GM18861 (cell line): ENCODE results near the gene SPTAN1.
"Not testable (repeated sequence)": the region's sequence is repeated elsewhere in the genome, so short reads cannot be mapped to it uniquely, and the experiment has no call there.

Experiments
- ATAC-seq: cut with Tn5 transposase; IDR thresholded peaks from one replicate; pipeline ENCODE4 v1.9.1; 2021; ENCODE audit not compliant: unreplicated experiment

The SPTAN1 gene

DNA sequence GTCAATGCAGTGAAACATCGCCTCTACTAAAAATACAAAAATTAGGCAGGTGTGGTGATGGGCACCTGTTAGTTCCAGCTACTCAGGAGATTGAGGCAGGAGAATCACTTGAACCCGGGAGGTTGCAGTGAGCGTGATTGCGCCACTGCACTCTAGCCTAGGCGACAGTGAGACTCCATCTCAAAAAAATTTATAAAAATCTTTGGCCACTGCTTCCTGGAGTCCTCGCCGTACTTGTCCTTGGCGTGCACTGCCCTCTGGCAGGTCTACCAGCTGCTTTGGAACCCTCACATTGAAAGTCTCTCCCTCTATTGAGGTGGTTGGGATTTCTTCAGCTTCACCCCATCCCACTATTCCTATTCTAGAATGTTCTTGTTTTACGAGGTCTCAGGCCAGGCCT lies 79.2 kb downstream of the SPTAN1 start:
- no peak for ATAC-seq

DNA sequence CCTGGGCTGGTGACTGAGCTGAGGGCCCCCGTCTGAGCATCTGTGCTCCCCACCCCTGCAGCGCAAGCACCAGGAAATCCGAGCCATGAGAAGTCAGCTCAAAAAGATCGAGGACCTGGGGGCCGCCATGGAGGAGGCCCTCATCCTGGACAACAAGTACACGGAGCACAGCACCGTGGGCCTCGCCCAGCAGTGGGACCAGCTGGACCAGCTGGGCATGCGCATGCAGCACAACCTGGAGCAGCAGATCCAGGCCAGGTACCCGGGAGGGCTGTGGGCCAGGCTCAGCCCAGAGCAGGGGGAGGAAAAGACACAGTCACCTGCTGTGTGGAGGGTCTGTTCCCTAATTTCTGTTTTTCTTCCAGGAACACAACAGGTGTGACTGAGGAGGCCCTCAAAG lies 79.7 kb downstream of the SPTAN1 start:
- no peak for ATAC-seq

- ATAC-seq: no peak
These were observed 80.1 kb downstream of the SPTAN1 start for GRCh38 chr9:128632486-128632885.

GRCh38 chr9:128633057-128633456 lies 80.7 kb downstream of the SPTAN1 start:
- ATAC-seq: no peak

- no peak for ATAC-seq
These were observed 81.2 kb downstream of the SPTAN1 start for GRCh38 chr9:128633601-128634000.

GRCh38 chr9:128634111-128634510 lies 81.7 kb downstream of the SPTAN1 start:
- ATAC-seq: no peak

- no peak for ATAC-seq
These were observed 82.4 kb downstream of the SPTAN1 start for GRCh38 chr9:128634651-128635262.

DNA sequence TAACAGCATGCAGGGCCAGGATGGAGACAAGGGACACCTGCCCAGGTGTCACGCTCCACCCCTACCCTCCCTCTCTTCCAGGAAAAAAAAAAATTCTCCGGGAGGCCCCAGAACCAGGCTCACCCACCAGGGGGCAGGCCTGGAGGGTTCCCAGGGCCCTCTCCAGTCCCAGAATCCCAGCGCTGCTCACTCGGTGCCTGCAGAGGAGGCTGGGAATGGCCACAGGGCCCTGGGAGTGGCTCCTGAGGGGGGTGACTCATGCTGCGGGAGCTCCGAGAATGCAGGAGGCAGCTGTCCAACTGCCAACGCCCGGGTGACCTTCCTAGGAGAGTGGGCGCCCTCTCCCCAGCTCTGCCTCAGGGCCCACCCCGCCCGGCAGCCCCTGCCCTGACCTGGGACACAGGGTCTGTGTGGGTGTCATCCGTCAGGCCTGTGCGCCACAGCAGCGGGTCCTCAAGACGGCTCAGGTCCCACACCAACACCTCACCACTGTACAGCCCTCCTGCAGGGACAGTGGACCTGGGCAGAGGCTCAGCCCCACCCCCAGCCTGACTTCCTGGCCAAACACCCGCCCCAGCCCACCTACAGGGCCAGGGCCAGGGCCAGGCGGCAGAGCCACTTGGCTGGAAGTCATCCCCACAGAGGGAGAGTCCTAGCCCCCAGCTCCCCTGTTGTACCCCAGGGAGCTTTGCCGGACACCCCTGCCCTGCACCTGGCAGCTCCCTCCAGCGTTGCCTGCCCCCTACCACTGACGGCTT lies 83.1 kb downstream of the SPTAN1 start:
- no peak for ATAC-seq

DNA sequence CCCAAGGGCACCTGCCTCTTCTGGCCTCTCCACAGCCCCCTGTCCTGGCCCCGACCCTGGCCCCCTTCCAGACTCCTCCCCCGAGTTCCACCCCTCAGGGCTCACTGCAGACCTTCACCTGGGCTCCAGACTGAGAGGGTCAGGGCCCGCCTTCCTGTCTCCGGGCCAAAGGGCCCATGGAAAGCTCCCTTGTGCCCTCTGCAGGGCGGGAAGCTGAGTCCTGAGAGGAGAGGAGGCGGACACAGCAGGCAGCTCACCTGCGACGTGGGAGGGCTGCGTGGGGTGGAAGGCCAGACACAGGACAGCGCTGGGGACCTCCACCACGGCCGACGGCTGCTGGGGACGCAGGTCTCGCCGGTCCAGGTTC lies 83.6 kb downstream of the SPTAN1 start:
- ATAC-seq: no peak

- ATAC-seq: no peak
These were observed 84.5 kb downstream of the SPTAN1 start for GRCh38 chr9:128636556-128637530.

DNA sequence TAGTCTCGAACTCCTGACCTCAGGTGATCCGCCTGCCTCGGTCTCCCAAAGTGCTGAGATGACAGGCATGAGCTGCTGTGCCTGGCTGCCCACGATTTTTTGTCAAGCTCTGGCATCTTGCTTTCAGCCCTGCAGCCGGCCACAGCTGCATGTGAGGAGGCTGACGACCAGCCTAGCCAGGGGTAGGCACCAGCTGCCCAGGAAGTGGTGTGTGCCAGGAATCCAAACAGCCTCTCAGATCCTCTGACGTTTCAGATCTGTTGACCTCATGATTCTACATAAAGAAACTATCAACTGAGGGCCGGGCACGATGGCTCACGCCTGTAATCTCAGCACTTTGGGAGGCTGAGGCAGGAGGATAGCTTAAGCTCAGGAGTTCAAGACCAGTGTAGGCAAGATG lies 85.3 kb downstream of the SPTAN1 start:
- no peak for ATAC-seq

DNA sequence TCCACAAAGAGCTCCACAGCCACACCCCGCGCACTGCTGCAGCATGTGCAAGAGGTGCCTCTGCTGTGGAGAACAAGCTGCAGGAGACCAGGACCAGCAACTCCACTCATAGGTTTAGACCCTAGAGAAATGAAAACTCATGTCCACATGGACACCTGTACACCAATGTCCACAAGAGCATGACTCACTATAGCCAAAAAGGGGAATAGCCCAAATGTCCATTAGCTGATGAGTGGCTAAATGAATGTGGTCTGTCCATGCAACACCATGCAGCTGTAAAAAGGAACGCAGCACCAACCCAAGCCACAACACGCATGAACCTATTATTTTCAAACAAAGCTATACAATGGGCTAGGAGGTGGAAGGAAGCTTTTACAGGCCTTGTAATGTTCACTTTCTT lies 86.2 kb downstream of the SPTAN1 start:
- ATAC-seq: no peak

DNA sequence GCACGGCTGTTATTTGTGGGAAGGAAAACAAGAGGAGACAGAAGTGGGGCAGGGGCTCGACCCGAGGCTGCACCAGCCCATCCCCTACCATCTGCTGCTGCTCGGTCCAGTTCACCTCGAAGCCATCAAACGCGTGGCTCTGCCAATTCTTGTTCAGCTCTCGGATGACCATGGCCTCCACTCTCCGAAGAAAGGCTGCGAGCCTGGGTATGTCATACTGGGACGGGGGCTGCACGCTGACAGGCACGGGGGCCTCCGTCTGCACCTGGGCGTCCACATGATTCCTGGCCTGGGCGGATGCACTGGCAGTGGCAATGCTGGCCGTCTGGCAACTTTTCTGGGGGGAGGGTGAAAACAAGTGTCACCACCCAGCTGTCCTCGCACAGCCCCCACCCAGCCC lies 88.2 kb downstream of the SPTAN1 start:
- no peak for ATAC-seq

DNA sequence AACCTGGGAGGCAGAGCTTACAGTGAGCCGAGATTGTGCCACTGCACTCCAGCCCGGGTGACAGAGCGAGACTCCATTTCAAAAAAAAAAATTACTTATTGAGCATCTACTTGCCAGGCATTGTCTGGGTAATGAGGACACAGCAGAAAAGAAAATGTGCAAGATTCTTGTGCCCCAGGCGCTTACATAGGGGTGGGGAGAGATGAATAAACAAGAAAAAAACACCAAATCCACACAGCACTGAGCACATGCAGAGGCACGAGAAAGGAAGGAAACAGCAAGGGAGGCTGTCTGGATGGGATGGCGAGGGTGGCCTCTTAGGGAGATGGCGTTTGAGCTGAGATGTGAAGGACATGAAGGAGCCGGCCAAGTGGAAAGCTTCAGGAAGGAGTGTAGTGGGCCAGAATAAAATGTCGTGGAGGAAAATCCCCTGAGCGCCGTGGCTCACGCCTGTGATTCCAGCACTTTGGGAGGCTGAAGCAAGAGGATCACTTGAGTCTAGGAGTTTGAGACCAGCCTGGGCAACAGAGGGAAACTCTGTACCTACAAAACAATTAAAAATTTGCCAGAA lies 90.4 kb downstream of the SPTAN1 start:
- ATAC-seq: no peak

DNA sequence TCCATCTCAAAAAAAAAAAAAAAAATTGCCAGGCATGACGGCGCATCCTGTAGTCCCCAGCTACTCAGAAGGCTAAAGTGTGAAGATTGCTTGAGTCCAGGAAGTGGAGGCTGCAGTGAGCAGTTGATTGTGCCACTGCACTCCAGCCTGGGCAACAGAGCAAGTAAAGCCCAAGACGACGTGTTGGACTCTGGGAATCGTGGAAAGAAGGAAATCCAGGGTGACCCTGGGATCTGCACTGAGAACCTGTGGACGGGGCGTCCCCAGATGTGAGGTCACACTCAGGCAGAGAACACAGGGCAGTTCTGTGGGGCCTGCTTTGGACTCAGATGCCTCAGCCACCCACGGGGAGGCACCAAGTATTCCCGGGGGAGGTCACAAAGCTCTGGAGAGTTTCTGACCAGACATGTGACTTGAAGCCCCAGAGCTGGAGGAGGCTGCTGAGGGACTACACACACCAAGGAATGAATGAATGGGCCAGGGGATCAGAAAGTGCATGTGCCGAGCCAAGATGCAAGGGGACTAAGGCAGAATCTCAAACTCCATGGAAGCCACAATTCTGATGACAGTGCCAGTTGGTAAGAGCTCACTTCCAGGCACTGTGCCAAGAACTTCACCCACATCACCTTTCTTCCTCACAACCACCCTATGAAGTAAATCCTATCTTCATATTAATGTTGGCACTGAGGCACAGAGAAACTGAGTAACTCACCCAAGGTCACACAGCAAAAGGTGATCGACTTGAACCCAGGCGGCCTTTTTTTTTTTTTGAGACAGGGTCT lies 91.3 kb downstream of the SPTAN1 start:
- peak; percentile 67 for ATAC-seq

DNA sequence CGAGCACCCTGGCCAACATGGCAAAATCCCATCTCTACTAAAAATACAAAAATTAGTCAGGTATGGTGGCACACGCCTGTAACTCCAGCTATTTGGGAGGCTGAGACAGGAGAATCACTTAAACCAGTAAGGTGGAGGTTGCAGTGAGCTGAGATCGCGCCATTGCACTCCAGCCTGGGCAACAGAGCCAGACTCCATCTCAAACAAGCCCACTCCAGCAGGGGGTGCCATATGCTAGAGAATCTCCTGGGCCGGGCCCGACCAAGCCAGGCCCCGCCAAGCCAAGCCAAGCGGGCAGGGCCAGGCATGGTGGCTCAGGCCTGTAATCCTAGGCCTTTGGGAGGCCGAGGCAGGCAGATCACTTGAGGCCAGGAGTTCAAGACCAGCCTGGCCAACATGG lies 95.8 kb downstream of the SPTAN1 start:
- ATAC-seq: not testable (repeated sequence)

GRCh38 chr9:128651798-128652197 lies 99.4 kb downstream of the SPTAN1 start:
- ATAC-seq: no peak

- ATAC-seq: no peak
These were observed 101.5 kb downstream of the SPTAN1 start for GRCh38 chr9:128653908-128654307.

GRCh38 chr9:128654481-128654880 lies 102.1 kb downstream of the SPTAN1 start:
- no peak for ATAC-seq
